Measurements from ENCODE around the gene RELL1.

- TF ChIP-seq, protein P1, sequence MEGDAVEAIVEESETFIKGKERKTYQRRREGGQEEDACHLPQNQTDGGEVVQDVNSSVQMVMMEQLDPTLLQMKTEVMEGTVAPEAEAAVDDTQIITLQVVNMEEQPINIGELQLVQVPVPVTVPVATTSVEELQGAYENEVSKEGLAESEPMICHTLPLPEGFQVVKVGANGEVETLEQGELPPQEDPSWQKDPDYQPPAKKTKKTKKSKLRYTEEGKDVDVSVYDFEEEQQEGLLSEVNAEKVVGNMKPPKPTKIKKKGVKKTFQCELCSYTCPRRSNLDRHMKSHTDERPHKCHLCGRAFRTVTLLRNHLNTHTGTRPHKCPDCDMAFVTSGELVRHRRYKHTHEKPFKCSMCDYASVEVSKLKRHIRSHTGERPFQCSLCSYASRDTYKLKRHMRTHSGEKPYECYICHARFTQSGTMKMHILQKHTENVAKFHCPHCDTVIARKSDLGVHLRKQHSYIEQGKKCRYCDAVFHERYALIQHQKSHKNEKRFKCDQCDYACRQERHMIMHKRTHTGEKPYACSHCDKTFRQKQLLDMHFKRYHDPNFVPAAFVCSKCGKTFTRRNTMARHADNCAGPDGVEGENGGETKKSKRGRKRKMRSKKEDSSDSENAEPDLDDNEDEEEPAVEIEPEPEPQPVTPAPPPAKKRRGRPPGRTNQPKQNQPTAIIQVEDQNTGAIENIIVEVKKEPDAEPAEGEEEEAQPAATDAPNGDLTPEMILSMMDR (IDR thresholded peaks at IDR 0.05; ENCODE audit: insufficient read depth, low read depth, low read length): no peak
- no peak for TF ChIP-seq EZH2 (IDR thresholded peaks at IDR 0.05; ENCODE audit: insufficient read depth, low read length)
These were observed 19.4 kb upstream of the RELL1 start for GRCh38 chr4:37705571-37705970.
